H1 (cell line): Measurements from ENCODE around the gene ARHGEF12. TPM values are rescaled to one million over a fixed set of nuclear protein-coding genes. Genes with fewer than 3 reads are reported as not detected.

Experiments
- CTCF ChIA-PET: fragments of 300-600 bp; sonication (Branson Sonifier 250); formaldehyde crosslinking; loops from one replicate; lab custom pipeline; 2021; ENCODE audit not compliant: partially characterized antibody; lab: Charles Lee
- POLR2A ChIA-PET: fragments of 300-600 bp; sonication (Branson Sonifier 250); formaldehyde crosslinking; loops from one replicate; lab custom pipeline; 2021; ENCODE audit warnings: inconsistent platforms; ENCODE audit not compliant: partially characterized antibody; lab: Charles Lee
- DNase-seq, 2 experiments: peaks; one replicate each; pipeline versions ENCODE4 v3.0.0 to v3.0.0-alpha.2; 2010 to 2022; ENCODE audit warnings: low spot score in 2 of 2, low read depth in 1 of 2, mixed read lengths in 1 of 2
- FAIRE-seq: peaks from 2 replicates; lab custom pipeline; 2011; peaks lifted over from hg19 to GRCh38; lab: Jason Lieb, UNC
- H2AFZ ChIP-seq: 2 replicates; pipeline ENCODE4 v1.8.1; 2012; ENCODE audit warnings: low read length, inconsistent platforms
- H2AK5ac ChIP-seq: 2 replicates; pipeline ENCODE4 v1.6.1; 2013; ENCODE audit warnings: low read depth, low read length
- H2BK120ac ChIP-seq: replicated peaks from 2 replicates; pipeline ENCODE3; 2013; ENCODE audit warnings: low read depth, low read length, inconsistent platforms
- H2BK12ac ChIP-seq: 2 replicates; pipeline ENCODE4 v1.6.1; 2013; ENCODE audit warnings: low read depth, low read length
- H2BK15ac ChIP-seq: 2 replicates; pipeline ENCODE4 v1.6.1; 2013; ENCODE audit warnings: low read length
- H2BK20ac ChIP-seq: 2 replicates; pipeline ENCODE4 v1.6.1; 2013; ENCODE audit warnings: low read length
- H2BK5ac ChIP-seq: 2 replicates; pipeline ENCODE4 v1.6.1; 2013; ENCODE audit warnings: low read depth, low read length
- H3K14ac ChIP-seq: 2 replicates; pipeline ENCODE4 v1.6.1; 2013; ENCODE audit warnings: inconsistent platforms; ENCODE audit not compliant: insufficient read length
- H3K18ac ChIP-seq: 2 replicates; pipeline ENCODE4 v1.6.1; 2013; ENCODE audit warnings: low read length; ENCODE audit errors: extremely low read depth
- H3K23ac ChIP-seq: 2 replicates; pipeline ENCODE4 v1.6.1; 2013; ENCODE audit warnings: inconsistent platforms; ENCODE audit not compliant: insufficient read length
- H3K23me2 ChIP-seq: 2 replicates; pipeline ENCODE4 v1.6.1; 2013; ENCODE audit warnings: low read depth, low read length
- H3K27ac ChIP-seq: 2 replicates; pipeline ENCODE4 v1.6.1; 2011; ENCODE audit warnings: low read depth, low read length, inconsistent platforms
- H3K27me3 ChIP-seq, 4 experiments: replicated peaks in 1 of 4; 1 replicate in 1 of 4; 2 replicates in 3 of 4; pipeline versions ENCODE4 v1.6.1 to v1.8.1; 2011 to 2013; ENCODE audit warnings: low read length in 3 of 4, mild to moderate bottlenecking in 3 of 4, inconsistent platforms in 2 of 4, mixed read lengths in 2 of 4, moderate library complexity in 1 of 4; ENCODE audit not compliant: control insufficient read depth in 3 of 4, insufficient read depth in 3 of 4; ENCODE audit errors: extremely low read depth in 1 of 4
- H3K36me3 ChIP-seq, 4 experiments: 2 replicates each; pipeline versions ENCODE4 v1.6.1 to v1.8.1; 2011 to 2013; ENCODE audit warnings: mild to moderate bottlenecking in 4 of 4, low read length in 3 of 4, moderate library complexity in 2 of 4, control low read depth in 1 of 4, inconsistent platforms in 1 of 4; ENCODE audit not compliant: insufficient read depth in 4 of 4, control insufficient read depth in 2 of 4
- H3K4ac ChIP-seq: replicated peaks from 2 replicates; pipeline ENCODE3; 2013; ENCODE audit warnings: low read length, low read depth, mixed read lengths, inconsistent platforms; ENCODE audit not compliant: insufficient read length
- H3K4me1 ChIP-seq, 4 experiments: replicated peaks in 1 of 4; 1 replicate in 1 of 4; 2 replicates in 3 of 4; pipeline versions ENCODE4 v1.6.1 to v1.8.1; 2011 to 2013; ENCODE audit warnings: low read length in 3 of 4, inconsistent platforms in 2 of 4, mixed read lengths in 1 of 4; ENCODE audit not compliant: insufficient read depth in 4 of 4, control insufficient read depth in 3 of 4
- H3K4me2 ChIP-seq, 2 experiments: 2 replicates each; pipeline versions ENCODE4 v1.6.1 to v1.8.1; 2011 to 2013; ENCODE audit warnings: low read depth in 2 of 2, low read length in 2 of 2, control low read depth in 1 of 2, inconsistent platforms in 1 of 2, mild to moderate bottlenecking in 1 of 2; ENCODE audit not compliant: insufficient read depth in 1 of 2
- H3K4me3 ChIP-seq, 4 experiments: fragments of 200-600, 300-600 bp in 1 of 4; sonication (generic), shearing (Covaris generic), sonication (Bioruptor Twin) in 1 of 4; 2 replicates each; pipeline versions ENCODE4 v1.5.1 to v1.8.1; 2011 to 2016; ENCODE audit warnings: low read length in 4 of 4, low read depth in 3 of 4, control low read depth in 2 of 4, inconsistent platforms in 2 of 4, mild to moderate bottlenecking in 2 of 4, mixed read lengths in 1 of 4, moderate library complexity in 1 of 4; ENCODE audit not compliant: insufficient read depth in 2 of 4; ENCODE audit errors: extremely low read depth in 1 of 4
- H3K56ac ChIP-seq: replicated peaks from 2 replicates; pipeline ENCODE3; 2013; ENCODE audit warnings: low read depth, mild to moderate bottlenecking, mixed read lengths, low read length, inconsistent platforms; ENCODE audit not compliant: insufficient read length
- H3K79me1 ChIP-seq: 2 replicates; pipeline ENCODE4 v1.6.1; 2013; ENCODE audit warnings: low read depth, low read length, control low read depth
- H3K79me2 ChIP-seq, 2 experiments: 2 replicates each; pipeline versions ENCODE4 v1.6.1 to v1.8.1; 2012 to 2013; ENCODE audit warnings: low read length in 2 of 2, mild to moderate bottlenecking in 2 of 2, inconsistent platforms in 1 of 2; ENCODE audit not compliant: insufficient read depth in 2 of 2, control insufficient read depth in 1 of 2
- H3K9ac ChIP-seq, 4 experiments: replicated peaks in 1 of 4; 1 replicate in 1 of 4; 2 replicates in 3 of 4; pipeline versions ENCODE4 v1.6.1 to v1.8.1; 2011 to 2013; ENCODE audit warnings: low read depth in 3 of 4, low read length in 3 of 4, control low read depth in 2 of 4, mild to moderate bottlenecking in 2 of 4, moderate library complexity in 2 of 4, inconsistent platforms in 1 of 4; ENCODE audit errors: extremely low read depth in 1 of 4
- H3K9me3 ChIP-seq, 2 experiments: 2 replicates each; pipeline versions ENCODE4 v1.6.1 to v1.8.1; 2012 to 2013; ENCODE audit warnings: mild to moderate bottlenecking in 2 of 2, moderate library complexity in 2 of 2, control low read depth in 1 of 2, inconsistent platforms in 1 of 2, low read depth in 1 of 2, low read length in 1 of 2, mixed read lengths in 1 of 2; ENCODE audit not compliant: insufficient read depth in 2 of 2
- H4K20me1 ChIP-seq, 2 experiments: replicated peaks in 1 of 2; 2 replicates each; pipeline versions ENCODE3 to v1.8.1; 2011 to 2013; ENCODE audit warnings: inconsistent platforms in 2 of 2, low read length in 2 of 2, mild to moderate bottlenecking in 1 of 2; ENCODE audit not compliant: insufficient read depth in 2 of 2, control insufficient read depth in 1 of 2
- H4K5ac ChIP-seq: 2 replicates; pipeline ENCODE4 v1.6.1; 2013; ENCODE audit warnings: low read length, low read depth, mixed read lengths, inconsistent platforms; ENCODE audit not compliant: insufficient read length
- H4K8ac ChIP-seq: 2 replicates; pipeline ENCODE4 v1.8.0; 2013; ENCODE audit warnings: mild to moderate bottlenecking, moderate library complexity, low read length, inconsistent platforms; ENCODE audit not compliant: insufficient read depth; ENCODE audit errors: extremely low read depth
- H4K91ac ChIP-seq: replicated peaks from 2 replicates; pipeline ENCODE3; 2013; ENCODE audit warnings: low read length, mixed read lengths, inconsistent platforms; ENCODE audit not compliant: insufficient read length
- WGBS, 2 experiments: shearing (Covaris generic) in 1 of 2; methylation state at CpG; one replicate each; pipeline versions ENCODE4 v1.1.6 to v1.1.7; 2013 to 2015; ENCODE audit warnings: low lambda C conversion rate in 2 of 2, mixed read lengths in 2 of 2, inconsistent platforms in 1 of 2, low coverage in 1 of 2, missing lambda C conversion rate in 1 of 2; ENCODE audit not compliant: insufficient replicate concordance in 2 of 2, insufficient coverage in 1 of 2, insufficient read length in 1 of 2; ENCODE audit errors: extremely low coverage in 1 of 2, missing lambda C conversion rate in 1 of 2; 5-methylcytosine and 5-hydroxymethylcytosine counted together
- polyA plus RNA-seq, 7 experiments: library from polyadenylated mRNA; depleted of rRNA in 3 of 7; stranded (reverse) in 5 of 7; unstranded in 2 of 7; fragments of >200 nt in 5 of 7; fragments of 200-250 nt in 2 of 7; gene quantifications; 1 replicate in 5 of 7; 2 replicates in 1 of 7; 4 replicates in 1 of 7; pipeline versions ENCODE4 v1.2.1 to v1.2.3, GENCODE V29; 2011 to 2013; ENCODE audit warnings: missing spikeins in 2 of 7, mixed read lengths in 2 of 7
- total RNA-seq: library from RNA; stranded (reverse); fragmentation: NEBNext Ultra II Directional; extraction: Animal tissue kit (Norgen Biotek cat#: 25700); gene quantifications from 2 replicates; pipeline ENCODE4 v1.2.1, GENCODE V29; 2021

Gene ARHGEF12
- total and polyA plus RNA-seq, 2 of the 8 experiments (the other 6 are each of a cell fraction or from before 2014, with no cell fraction given): 5.1 to 33.7 TPM

DNA sequence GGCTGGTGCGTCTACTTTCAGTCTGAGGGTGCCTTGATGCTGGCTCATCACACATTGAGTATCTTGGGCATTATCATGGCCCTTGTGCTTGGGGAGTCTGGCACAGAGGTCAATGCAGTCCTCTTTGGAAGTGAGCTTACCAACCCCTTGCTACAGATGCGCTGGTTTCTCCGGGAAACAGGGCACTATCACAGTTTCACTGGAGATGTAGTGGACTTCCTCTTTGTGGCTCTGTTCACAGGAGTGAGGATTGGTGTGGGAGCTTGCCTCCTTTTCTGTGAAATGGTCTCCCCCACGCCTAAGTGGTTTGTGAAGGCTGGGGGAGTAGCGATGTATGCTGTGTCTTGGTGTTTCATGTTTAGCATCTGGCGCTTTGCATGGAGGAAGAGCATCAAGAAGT is 6.2 kb upstream of the ARHGEF12 start:
- Histone ChIP-seq H3K18ac (no peak overlapping the region), H3K4me1 (peaks cover 0 to 2% (median 0%) of the 10 kb centered on the region in 4 experiments; a peak in 2 of 7 replicates), H3K9ac (no peak overlapping the region; a peak in 1 of 7 replicates), H4K5ac (no peak overlapping the region), H3K23ac (no peak overlapping the region), H4K91ac (no peak overlapping the region), H2BK120ac (no peak overlapping the region), H3K79me2 (no peaks in the 10 kb centered on the region; a peak in 1 of 4 replicates), H3K4me3 (no peak overlapping the region), H2BK12ac (no peak overlapping the region), H2AFZ (no peak overlapping the region), H3K23me2 (peaks cover 4% of the 10 kb centered on the region), H4K8ac (no peak overlapping the region), H3K9me3 (no peaks in the 10 kb centered on the region), H3K4me2 (no peak overlapping the region), H2BK5ac (no peak overlapping the region), H2BK15ac (no peak overlapping the region), H2BK20ac (no peak overlapping the region), H2AK5ac (no peak overlapping the region), H3K36me3 (peaks cover 0 to 10% (median 3%) of the 10 kb centered on the region in 4 experiments; a peak in 4 of 8 replicates), H4K20me1 (no peaks in the 10 kb centered on the region), H3K27me3 (no peaks in the 10 kb centered on the region), H3K79me1 (peaks cover 2% of the 10 kb centered on the region; the same call in 1 of the 2 replicates), H3K4ac (no peak overlapping the region), H3K27ac (no peak overlapping the region), H3K56ac (no peak overlapping the region), H3K14ac (no peak overlapping the region)
- FAIRE-seq (no peak), DNase-seq (no peak)
- ChIA-PET POLR2A (no interaction called here), CTCF (no interaction called here)
- 90% methylated on average over 6 of the region's 6 CpGs; no CpG with 5 or more reads in 1 of the 2 experiments for WGBS, 2 experiments
